Omental fat pad (tissue), 4 donors: Measurements from ENCODE around the gene SWT1. TPM values are rescaled to one million over a fixed set of nuclear protein-coding genes. Genes with fewer than 3 reads are reported as not detected.
"Not testable (repeated sequence)": the region's sequence is repeated elsewhere in the genome, so short reads cannot be mapped to it uniquely, and the experiment has no call there.

Experiments used
- ATAC-seq: fragments of 150-250 bp; one replicate; pipeline ENCODE4 v1.9.1; 2016; ENCODE audit warnings: mild to moderate bottlenecking, moderate library complexity; ENCODE audit not compliant: low FRiP score
- DNase-seq: peaks from one replicate; pipeline ENCODE4 v3.0.0-alpha.2; 2019; ENCODE audit warnings: low spot score
- CTCF ChIP-seq, 3 donors: fragments of 450-650 bp; IDR thresholded peaks; one replicate each; pipeline ENCODE4 v1.5.1; 2016 to 2017; ENCODE audit warnings: antibody characterized with exemption in 3 of 3, mild to moderate bottlenecking in 3 of 3, moderate library complexity in 2 of 3
- total RNA-seq, 4 donors: library from RNA; depleted of rRNA; stranded (reverse); fragments of >200 nt; gene quantifications; one replicate each; pipeline ENCODE4 v1.1.0, GENCODE V29; 2016

SWT1 gene
- total RNA-seq, 4 donors from 2014 or later, result 3.6 to 15.1 (median 7.3) TPM

DNA sequence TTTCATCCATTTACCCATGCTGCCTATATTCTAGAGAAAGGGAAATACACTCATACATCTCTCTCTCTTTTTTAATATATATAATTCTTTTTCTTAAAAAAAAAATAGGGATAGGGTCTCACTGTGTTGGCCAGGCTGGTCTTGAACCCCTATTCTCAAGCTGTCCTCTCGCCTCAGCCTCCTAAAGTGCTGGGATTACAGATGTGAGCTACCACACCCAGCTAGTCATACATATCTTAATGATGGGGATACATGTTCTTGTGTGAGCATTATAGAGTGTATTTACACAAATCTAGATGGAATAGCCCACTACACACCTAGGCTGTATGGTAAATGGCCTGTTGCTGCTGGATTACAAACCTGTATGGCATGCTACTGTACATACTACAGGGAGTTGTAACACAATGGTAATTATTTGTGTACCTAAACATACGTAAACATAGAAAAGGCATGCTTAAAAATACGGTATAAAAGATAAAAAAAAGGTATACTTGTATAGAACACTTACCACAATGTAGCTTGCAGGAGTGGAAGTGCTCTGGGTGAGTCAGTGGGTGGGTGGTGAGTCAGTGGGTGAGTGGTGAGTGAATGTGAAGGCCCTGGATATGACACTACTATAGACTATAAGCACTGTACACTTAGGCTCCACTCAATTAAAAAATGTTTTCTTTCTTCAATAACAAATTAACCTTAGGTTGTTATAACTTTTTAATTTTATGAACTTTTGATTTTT, 87.2 kb downstream of the SWT1 start:
- no peak for TF ChIP-seq CTCF (IDR thresholded peaks at IDR 0.05)
- DNase-seq (no peak), ATAC-seq (no peak)

DNA sequence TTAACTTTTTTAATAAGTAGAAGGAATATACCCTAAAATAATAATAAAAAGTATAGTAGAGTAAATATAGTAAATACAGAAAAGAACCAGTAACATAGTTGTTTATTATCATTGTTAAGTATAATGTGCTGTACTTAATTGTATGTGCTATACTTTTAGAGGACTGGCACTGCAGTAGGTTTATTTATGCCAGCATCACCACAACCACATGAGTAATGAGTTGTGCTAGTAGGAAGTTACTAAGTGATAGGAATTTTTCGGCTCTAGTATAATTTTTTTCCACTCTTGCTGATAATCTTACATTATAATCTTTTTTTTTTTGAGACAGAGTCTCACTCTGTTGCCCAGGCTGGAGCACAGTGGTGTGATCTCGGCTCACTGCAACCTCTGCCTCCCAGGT, 88.5 kb downstream of the SWT1 start:
- DNase-seq (no peak), ATAC-seq (no peak)
- no peak for TF ChIP-seq CTCF (IDR thresholded peaks at IDR 0.05)

GRCh38 chr1:185249563-185249962, 92.6 kb downstream of the SWT1 start:
- ATAC-seq (no peak), DNase-seq (no peak)
- no peak for TF ChIP-seq CTCF (IDR thresholded peaks at IDR 0.05)

- no peak for DNase-seq
- no peak for ATAC-seq
- no peak for TF ChIP-seq CTCF (IDR thresholded peaks at IDR 0.05)
Measured at GRCh38 chr1:185250063-185250462, 93.1 kb downstream of the SWT1 start.

DNA sequence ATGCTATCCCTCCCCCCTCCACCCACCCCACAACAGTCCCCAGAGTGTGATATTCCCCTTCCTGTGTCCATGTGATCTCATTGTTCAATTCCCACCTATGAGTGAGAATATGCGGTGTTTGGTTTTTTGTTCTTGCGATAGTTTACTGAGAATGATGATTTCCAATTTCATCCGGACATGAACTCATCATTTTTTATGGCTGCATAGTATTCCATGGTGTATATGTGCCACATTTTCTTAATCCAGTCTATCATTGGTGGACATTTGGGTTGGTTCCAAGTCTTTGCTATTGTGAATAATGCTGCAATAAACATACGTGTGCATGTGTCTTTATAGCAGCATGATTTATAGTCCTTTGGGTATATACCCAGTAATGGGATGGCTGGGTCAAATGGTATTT, 95.0 kb downstream of the SWT1 start:
- ATAC-seq, DNase-seq: not testable (repeated sequence)

GRCh38 chr1:185252404-185252803, 95.4 kb downstream of the SWT1 start:
- DNase-seq, ATAC-seq: not testable (repeated sequence)

GRCh38 chr1:185255595-185255994, 98.6 kb downstream of the SWT1 start:
- ATAC-seq, DNase-seq: not testable (repeated sequence)

- not testable (repeated sequence) for DNase-seq, ATAC-seq
Measured at GRCh38 chr1:185257116-185257949, 100.4 kb downstream of the SWT1 start.

DNA sequence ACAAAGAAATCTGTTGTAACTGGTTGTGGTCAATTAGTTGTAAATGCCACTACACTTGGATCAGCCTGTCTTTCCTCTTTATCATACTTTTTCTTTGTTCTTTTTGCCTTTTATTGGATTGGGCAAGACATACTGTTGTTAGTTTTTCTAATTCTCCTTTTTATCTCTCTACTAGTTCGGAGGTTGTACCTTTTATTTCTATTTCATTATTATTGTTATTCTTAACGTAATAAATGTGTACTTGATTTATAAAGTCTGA, 100.9 kb downstream of the SWT1 start:
- ATAC-seq (no peak), DNase-seq (no peak)
- TF ChIP-seq CTCF (IDR thresholded peaks at IDR 0.05), result no peak
